Mesothelial cell of epicardium (in vitro differentiated cells): ENCODE data around the gene KCNB1. TPM values are rescaled to one million over a fixed set of nuclear protein-coding genes. Genes with fewer than 3 reads are reported as not detected.

Source experiments
- DNase-seq, 2 experiments: peaks; one replicate each; pipeline ENCODE4 v3.0.0; 2021; ENCODE audit warnings: low spot score in 2 of 2; ENCODE audit not compliant: unreplicated experiment in 2 of 2
- H3K27ac Mint-ChIP-seq: 2 replicates; pipeline ENCODE4 v1.8.0; 2021; ENCODE audit warnings: mixed read lengths
- H3K27me3 Mint-ChIP-seq: 2 replicates; pipeline ENCODE4 v1.8.0; 2021; ENCODE audit warnings: low read depth, mixed read lengths
- H3K36me3 Mint-ChIP-seq: 2 replicates; pipeline ENCODE4 v1.8.0; 2021; ENCODE audit warnings: mixed read lengths
- H3K4me1 Mint-ChIP-seq: 2 replicates; pipeline ENCODE4 v1.8.0; 2021; ENCODE audit warnings: mixed read lengths
- H3K4me3 Mint-ChIP-seq: 2 replicates; pipeline ENCODE4 v1.8.0; 2021; ENCODE audit warnings: mild to moderate bottlenecking, moderate library complexity, mixed read lengths
- H3K9me3 Mint-ChIP-seq: 2 replicates; pipeline ENCODE4 v1.8.0; 2021; ENCODE audit warnings: mixed read lengths
- CTCF ChIP-seq: fragments of 200-600 bp; sonication (generic); IDR thresholded peaks from one replicate; pipeline ENCODE4 v1.5.0; 2021; ENCODE audit warnings: antibody characterized with exemption; ENCODE audit not compliant: unreplicated experiment
- total RNA-seq: library from RNA; stranded (reverse); gene quantifications from 3 replicates; pipeline ENCODE4 v1.2.1, GENCODE V29; 2021

KCNB1 gene
- total RNA-seq, 1 donor from 2014 or later: 0.51 TPM

- H3K4me3 Mint-ChIP-seq: no peak overlapping the region
- no peak overlapping the region for H3K27ac Mint-ChIP-seq
- H3K36me3 Mint-ChIP-seq: no peaks in the 10 kb centered on the region
- H3K27me3 Mint-ChIP-seq: peaks cover 8% of the 10 kb centered on the region
- DNase-seq: no peak
- no peaks in the 10 kb centered on the region for H3K4me1 Mint-ChIP-seq
- no peak for TF ChIP-seq CTCF
- peaks cover 4% of the 10 kb centered on the region for H3K9me3 Mint-ChIP-seq
Measured at GRCh38 chr20:49400410-49400809, 82.1 kb downstream of the KCNB1 start.

GRCh38 chr20:49399329-49399728, 83.1 kb downstream of the KCNB1 start:
- no peaks in the 10 kb centered on the region for H3K36me3 Mint-ChIP-seq
- no peak for DNase-seq
- no peak overlapping the region for H3K27ac Mint-ChIP-seq
- H3K27me3 Mint-ChIP-seq: peaks cover 4% of the 10 kb centered on the region
- no peak overlapping the region for H3K4me3 Mint-ChIP-seq
- peaks cover 4% of the 10 kb centered on the region for H3K9me3 Mint-ChIP-seq
- no peak for TF ChIP-seq CTCF
- no peaks in the 10 kb centered on the region for H3K4me1 Mint-ChIP-seq

- no peaks in the 10 kb centered on the region for H3K36me3 Mint-ChIP-seq
- TF ChIP-seq CTCF: no peak
- H3K4me1 Mint-ChIP-seq: no peaks in the 10 kb centered on the region
- no peak overlapping the region for H3K4me3 Mint-ChIP-seq
- peaks cover 4% of the 10 kb centered on the region for H3K9me3 Mint-ChIP-seq
- H3K27me3 Mint-ChIP-seq: peaks cover 8% of the 10 kb centered on the region
- no peak overlapping the region for H3K27ac Mint-ChIP-seq
- DNase-seq: no peak
Measured at GRCh38 chr20:49398401-49399144, 83.9 kb downstream of the KCNB1 start.

GRCh38 chr20:49397525-49397924, 84.9 kb downstream of the KCNB1 start:
- no peaks in the 10 kb centered on the region for H3K4me1 Mint-ChIP-seq
- H3K27me3 Mint-ChIP-seq: peaks cover 17% of the 10 kb centered on the region
- no peak for TF ChIP-seq CTCF
- H3K27ac Mint-ChIP-seq: no peak overlapping the region
- peaks cover 4% of the 10 kb centered on the region for H3K9me3 Mint-ChIP-seq
- no peak for DNase-seq
- no peak overlapping the region for H3K4me3 Mint-ChIP-seq
- no peaks in the 10 kb centered on the region for H3K36me3 Mint-ChIP-seq

GRCh38 chr20:49396230-49396629, 86.2 kb downstream of the KCNB1 start:
- H3K9me3 Mint-ChIP-seq: no peaks in the 10 kb centered on the region
- no peaks in the 10 kb centered on the region for H3K4me1 Mint-ChIP-seq
- H3K27me3 Mint-ChIP-seq: peaks cover 27% of the 10 kb centered on the region
- no peaks in the 10 kb centered on the region for H3K36me3 Mint-ChIP-seq
- DNase-seq: no peak
- no peak overlapping the region for H3K27ac Mint-ChIP-seq
- TF ChIP-seq CTCF: peak; percentile 25
- H3K4me3 Mint-ChIP-seq: no peak overlapping the region
